GM12874 (cell line): ENCODE measurements around the gene ATP8A2.

ENCODE experiments used
- CTCF ChIP-seq: IDR thresholded peaks from 2 replicates; pipeline ENCODE4 v1.5.1; 2011; ENCODE audit warnings: low read depth, mild to moderate bottlenecking, control low read depth, low read length, moderate library complexity; ENCODE audit not compliant: insufficient read depth

The ATP8A2 gene

DNA sequence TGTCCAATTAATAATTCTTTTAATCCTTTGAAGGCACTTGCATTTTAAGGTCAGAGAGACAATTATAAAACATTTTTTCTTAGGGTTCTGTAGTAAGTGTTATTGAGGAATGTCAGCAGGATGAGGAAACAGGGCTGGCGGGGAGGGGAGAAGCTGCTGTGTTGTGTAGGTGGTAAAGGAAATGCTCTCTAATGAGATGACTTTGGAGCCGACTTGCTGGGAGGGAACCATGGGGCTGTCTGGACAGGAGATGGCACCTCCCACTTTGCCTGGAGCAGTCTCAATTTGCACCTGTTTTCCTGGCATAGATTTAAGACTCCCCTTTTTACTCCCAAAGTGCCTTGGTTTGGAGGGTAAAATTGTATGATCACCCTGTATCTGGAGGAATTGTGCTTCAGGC is 230.4 kb downstream of the ATP8A2 start:
- no peak for TF ChIP-seq CTCF

GRCh38 chr13:25604106-25604505 is 232.3 kb downstream of the ATP8A2 start:
- no peak for TF ChIP-seq CTCF

DNA sequence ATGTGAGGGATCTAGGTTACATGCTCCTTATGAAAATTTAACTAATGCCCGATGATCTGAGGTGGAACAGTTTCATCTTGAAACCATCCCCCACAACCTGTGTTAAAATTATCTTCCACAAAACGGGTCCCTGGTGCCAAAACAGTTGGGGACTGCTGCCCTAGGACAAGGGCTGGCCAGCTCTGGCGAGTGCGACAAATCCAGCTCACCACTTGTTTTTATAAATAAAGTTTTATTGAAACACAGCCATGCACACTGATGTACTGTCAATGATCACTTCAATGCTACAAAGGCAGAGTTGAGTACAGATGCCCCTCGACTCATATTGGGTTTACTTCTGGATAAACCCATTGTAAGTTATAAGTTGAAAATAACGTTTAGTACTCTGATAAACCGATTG is 235.3 kb downstream of the ATP8A2 start:
- no peak for TF ChIP-seq CTCF

DNA sequence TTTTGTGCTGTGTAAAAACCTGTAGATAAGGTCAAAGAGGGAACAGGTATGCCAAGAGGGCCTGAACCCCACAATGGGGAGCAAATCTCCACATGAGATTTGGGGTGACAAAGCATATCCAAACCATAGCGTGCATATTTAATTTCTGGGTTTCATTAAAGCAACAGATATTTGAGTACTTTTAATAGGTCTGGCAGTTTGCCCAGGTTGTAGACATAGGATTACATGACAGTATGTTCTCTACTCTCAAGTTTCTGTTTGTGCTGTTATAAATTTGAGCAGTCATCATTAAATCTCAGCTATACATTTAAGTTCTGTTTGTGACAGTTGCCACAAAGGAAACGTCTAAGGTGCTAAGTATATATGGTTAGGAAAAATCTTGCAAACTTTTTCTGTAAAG is 236.4 kb downstream of the ATP8A2 start:
- TF ChIP-seq CTCF: no peak

GRCh38 chr13:25616674-25617073 is 244.9 kb downstream of the ATP8A2 start:
- no peak for TF ChIP-seq CTCF

- TF ChIP-seq CTCF: no peak
Observed at GRCh38 chr13:25619897-25620296, 248.1 kb downstream of the ATP8A2 start.

- no peak for TF ChIP-seq CTCF
Observed at GRCh38 chr13:25625414-25625813, 253.6 kb downstream of the ATP8A2 start.
